AG09309 (cell line): ENCODE results near the gene ST3GAL3.
A peak's percentile ranks its signal among the peaks of the same experiment; 100 is the strongest.
"Not testable (repeated sequence)": the region's sequence is repeated elsewhere in the genome, so short reads cannot be mapped to it uniquely, and the experiment has no call there.

Experiments used
- DNase-seq: peaks from one replicate; pipeline ENCODE4 v3.0.0-alpha.2; 2010; ENCODE audit warnings: low read depth
- H3K4me3 ChIP-seq: 2 replicates; pipeline ENCODE4 v1.5.1; 2011; ENCODE audit warnings: mild to moderate bottlenecking, low read depth, low read length, moderate library complexity; ENCODE audit not compliant: control insufficient read depth
- CTCF ChIP-seq: IDR thresholded peaks from 2 replicates; pipeline ENCODE4 v1.5.1; 2011; ENCODE audit warnings: mild to moderate bottlenecking, low read depth, low read length, inconsistent platforms; ENCODE audit not compliant: insufficient read depth, control insufficient read depth; ENCODE audit errors: missing control alignments

ST3GAL3 gene

GRCh38 chr1:43832255-43832654, 124.9 kb downstream of the ST3GAL3 start:
- TF ChIP-seq CTCF = no peak
- DNase-seq = no peak
- no peak overlapping the region for H3K4me3 ChIP-seq

- DNase-seq = no peak
- H3K4me3 ChIP-seq = no peak overlapping the region
- no peak for TF ChIP-seq CTCF
Measured at GRCh38 chr1:43832998-43833397, 125.7 kb downstream of the ST3GAL3 start.

- not testable (repeated sequence) for DNase-seq, H3K4me3 ChIP-seq
Measured at GRCh38 chr1:43833902-43834279, 126.6 kb downstream of the ST3GAL3 start.

GRCh38 chr1:43834280-43835081, 127.1 kb downstream of the ST3GAL3 start:
- no peak overlapping the region; the same call in 1 of the 2 replicates for H3K4me3 ChIP-seq
- DNase-seq = peak; percentile 81
- no peak for TF ChIP-seq CTCF

GRCh38 chr1:43835082-43836021, 128.0 kb downstream of the ST3GAL3 start:
- TF ChIP-seq CTCF = no peak
- H3K4me3 ChIP-seq = no peak overlapping the region
- peak; percentile 82 for DNase-seq

GRCh38 chr1:43836267-43836951, 129.1 kb downstream of the ST3GAL3 start:
- no peak for TF ChIP-seq CTCF
- no peak overlapping the region for H3K4me3 ChIP-seq
- DNase-seq = no peak

- TF ChIP-seq CTCF = no peak
- no peak for DNase-seq
- H3K4me3 ChIP-seq = no peak overlapping the region
Measured at GRCh38 chr1:43839056-43839455, 131.7 kb downstream of the ST3GAL3 start.
